HEK293 (cell line): Measurements from ENCODE around the gene TRAPPC4.

ENCODE experiments used
- CTCF ChIP-seq: fragments of 450-650 bp; formaldehyde crosslinking; IDR thresholded peaks from 2 replicates; pipeline ENCODE4 v1.5.1; 2016; ENCODE audit warnings: missing biosample characterization, missing genetic modification characterization
- HIC1 ChIP-seq: fragments of 450-650 bp; formaldehyde crosslinking; IDR thresholded peaks from 2 replicates; pipeline ENCODE4 v1.5.1; 2016; ENCODE audit warnings: missing biosample characterization, missing genetic modification characterization
- HOXA7 ChIP-seq: sonication (generic); formaldehyde crosslinking; IDR thresholded peaks from 2 replicates; pipeline ENCODE4 v1.8.1; 2022; ENCODE audit warnings: missing genetic modification reagents, borderline replicate concordance
- HOXC10 ChIP-seq: sonication (generic); formaldehyde crosslinking; IDR thresholded peaks from 2 replicates; pipeline ENCODE4 v1.8.1; 2023; ENCODE audit warnings: mild to moderate bottlenecking, missing genetic modification reagents
- IKZF3 ChIP-seq: fragments of 450-650 bp; IDR thresholded peaks from 2 replicates; pipeline ENCODE4 v1.5.0; 2018; ENCODE audit warnings: missing biosample characterization, mild to moderate bottlenecking, missing genetic modification characterization, moderate library complexity
- OVOL3 ChIP-seq: fragments of 450-650 bp; formaldehyde crosslinking; IDR thresholded peaks from 2 replicates; pipeline ENCODE4 v1.5.1; 2016; ENCODE audit warnings: missing biosample characterization, missing genetic modification characterization
- RBAK ChIP-seq: fragments of 450-650 bp; formaldehyde crosslinking; IDR thresholded peaks from 2 replicates; pipeline ENCODE4 v1.5.1; 2016; ENCODE audit warnings: missing biosample characterization, missing genetic modification characterization
- WT1 ChIP-seq: fragments of 450-650 bp; formaldehyde crosslinking; IDR thresholded peaks from 2 replicates; pipeline ENCODE4 v1.5.1; 2016; ENCODE audit warnings: missing biosample characterization, missing genetic modification characterization
- ZBTB1 ChIP-seq: fragments of 450-650 bp; formaldehyde crosslinking; IDR thresholded peaks from 2 replicates; pipeline ENCODE4 v1.5.1; 2016; ENCODE audit warnings: missing biosample characterization, missing genetic modification characterization
- ZBTB10 ChIP-seq: fragments of 450-650 bp; formaldehyde crosslinking; IDR thresholded peaks from 2 replicates; pipeline ENCODE4 v1.5.1; 2016; ENCODE audit warnings: missing biosample characterization, missing genetic modification characterization
- ZBTB11 ChIP-seq: fragments of 450-650 bp; formaldehyde crosslinking; conservative IDR thresholded peaks from 2 replicates; pipeline ENCODE4 v1.5.1; 2016; ENCODE audit warnings: low read depth, missing biosample characterization, missing genetic modification characterization
- ZBTB8A ChIP-seq: fragments of 450-650 bp; formaldehyde crosslinking; IDR thresholded peaks from 2 replicates; pipeline ENCODE4 v1.5.1; 2016; ENCODE audit warnings: missing biosample characterization, missing genetic modification characterization
- ZIC2 ChIP-seq: fragments of 450-650 bp; formaldehyde crosslinking; IDR thresholded peaks from 2 replicates; pipeline ENCODE4 v1.5.1; 2016; ENCODE audit warnings: missing biosample characterization, missing genetic modification characterization
- ZNF140 ChIP-seq: fragments of 450-650 bp; formaldehyde crosslinking; IDR thresholded peaks from 2 replicates; pipeline ENCODE4 v1.5.1; 2016; ENCODE audit warnings: missing biosample characterization, missing genetic modification characterization
- ZNF146 ChIP-seq: fragments of 450-650 bp; formaldehyde crosslinking; IDR thresholded peaks from 2 replicates; pipeline ENCODE4 v1.5.1; 2016; ENCODE audit warnings: missing biosample characterization, missing genetic modification characterization
- ZNF18 ChIP-seq: fragments of 450-650 bp; formaldehyde crosslinking; IDR thresholded peaks from 2 replicates; pipeline ENCODE4 v1.5.1; 2016; ENCODE audit warnings: missing biosample characterization, missing genetic modification characterization
- ZNF311 ChIP-seq: fragments of 450-650 bp; formaldehyde crosslinking; IDR thresholded peaks from 2 replicates; pipeline ENCODE4 v1.5.1; 2017; ENCODE audit warnings: missing biosample characterization, missing genetic modification characterization, borderline replicate concordance
- ZNF488 ChIP-seq: fragments of 450-650 bp; formaldehyde crosslinking; IDR thresholded peaks from 2 replicates; pipeline ENCODE4 v1.5.1; 2016; ENCODE audit warnings: missing biosample characterization, missing genetic modification characterization
- ZNF510 ChIP-seq: fragments of 450-650 bp; formaldehyde crosslinking; IDR thresholded peaks from 2 replicates; pipeline ENCODE4 v1.5.1; 2018; ENCODE audit warnings: mild to moderate bottlenecking, missing genetic modification characterization, missing biosample characterization; ENCODE audit not compliant: insufficient replicate concordance
- ZNF560 ChIP-seq: fragments of 450-650 bp; formaldehyde crosslinking; IDR thresholded peaks from 2 replicates; pipeline ENCODE4 v1.5.1; 2017; ENCODE audit warnings: missing biosample characterization, missing genetic modification characterization, borderline replicate concordance
- ZNF626 ChIP-seq: fragments of 450-650 bp; sonication (Bioruptor Pico); formaldehyde crosslinking; IDR thresholded peaks from 2 replicates; pipeline ENCODE4 v1.5.1; 2018; ENCODE audit warnings: missing biosample characterization, missing genetic modification characterization, inconsistent platforms
- ZNF660 ChIP-seq: fragments of 450-650 bp; IDR thresholded peaks from 2 replicates; pipeline ENCODE4 v1.5.1; 2018; ENCODE audit warnings: missing biosample characterization, mild to moderate bottlenecking, missing genetic modification characterization
- ZNF747 ChIP-seq: fragments of 450-650 bp; formaldehyde crosslinking; IDR thresholded peaks from 2 replicates; pipeline ENCODE4 v1.5.1; 2016; ENCODE audit warnings: missing biosample characterization, missing genetic modification characterization
- ZNF843 ChIP-seq: fragments of 450-650 bp; formaldehyde crosslinking; IDR thresholded peaks from 2 replicates; pipeline ENCODE4 v1.5.1; 2016; ENCODE audit warnings: missing biosample characterization, missing genetic modification characterization
- ZSCAN5A ChIP-seq: fragments of 450-650 bp; formaldehyde crosslinking; IDR thresholded peaks from 2 replicates; pipeline ENCODE4 v1.5.1; 2016; ENCODE audit warnings: missing biosample characterization, missing genetic modification characterization

The TRAPPC4 gene

GRCh38 chr11:119057000-119057769, 38.6 kb downstream of the TRAPPC4 start, which contains the start of gene HYOU1 (continued):
- TF ChIP-seq ZBTB10 (peak; percentile 63), ZNF747 (tag by site-specific recombination) (no peak), ZNF626 (tag by site-specific recombination) (no peak), ZNF146 (no peak), ZBTB11 (peak; percentile 72), IKZF3 (tag by site-specific recombination) (0 out of 2 replicates have a peak, but pooled peaks have one; percentile 40), ZBTB1 (tag by site-specific recombination) (no peak), ZIC2 (tag by site-specific recombination) (no peak), ZNF560 (no peak), ZNF660 (tag by site-specific recombination) (peak; percentile 28; the same call in 1 of the 2 replicates), ZNF843 (tag by site-specific recombination) (no peak), ZNF311 (tag by site-specific recombination) (no peak), ZNF488 (tag by site-specific recombination) (no peak), WT1 (tag by site-specific recombination) (0 out of 2 replicates have a peak, but pooled peaks have one; percentile 8), CTCF (peak; percentile 62), OVOL3 (no peak), ZBTB8A (tag by site-specific recombination) (peak; percentile 49), ZNF140 (tag by site-specific recombination) (no peak), RBAK (tag by site-specific recombination) (0 out of 2 replicates have a peak, but pooled peaks have one; percentile 61), HOXA7 (CRISPR knock-in tag) (no peak), HIC1 (peak; percentile 93), ZSCAN5A (tag by site-specific recombination) (no peak), ZNF18 (tag by site-specific recombination) (no peak), ZNF510 (tag by site-specific recombination) (no peak), HOXC10 (CRISPR knock-in tag) (no peak)
